ENCODE data around the gene MAP1B.

Gene MAP1B

GRCh38 chr5:72252008-72252407, 144.7 kb downstream of the MAP1B start:
- DNase-seq (ENCODE audit: low spot score) = no peak

- DNase-seq (ENCODE audit: low spot score) = no peak
Measured at GRCh38 chr5:72252574-72253155, 145.4 kb downstream of the MAP1B start.

- DNase-seq (ENCODE audit: low spot score) = no peak
Measured at GRCh38 chr5:72255237-72255636, 148.0 kb downstream of the MAP1B start.

- DNase-seq (ENCODE audit: low spot score) = no peak
Measured at GRCh38 chr5:72255670-72256069, 148.4 kb downstream of the MAP1B start.

- DNase-seq (ENCODE audit: low spot score) = no peak
Measured at GRCh38 chr5:72256536-72256935, 149.3 kb downstream of the MAP1B start.

Measured in AG08396 (cell line).